Skeletal muscle satellite cell (primary cell): ENCODE results near the gene RASA1. TPM values are rescaled to one million over a fixed set of nuclear protein-coding genes. Genes with fewer than 3 reads are reported as not detected.

Source experiments
- H3K27me3 ChIP-seq: 2 replicates; pipeline ENCODE4 v1.7.0; 2013; ENCODE audit warnings: low read length; ENCODE audit not compliant: control insufficient read depth, insufficient read depth
- H3K36me3 ChIP-seq: 2 replicates; pipeline ENCODE4 v1.7.0; 2013; ENCODE audit warnings: mild to moderate bottlenecking, control low read depth, low read length; ENCODE audit not compliant: insufficient read depth
- H3K4me1 ChIP-seq: 2 replicates; pipeline ENCODE4 v1.7.0; 2013; ENCODE audit warnings: low read length; ENCODE audit not compliant: control insufficient read depth, insufficient read depth
- H3K4me2 ChIP-seq: 2 replicates; pipeline ENCODE4 v1.7.0; 2013; ENCODE audit warnings: mild to moderate bottlenecking, low read length
- H3K4me3 ChIP-seq: 2 replicates; pipeline ENCODE4 v1.7.0; 2013; ENCODE audit warnings: low read length
- H3K9ac ChIP-seq: 2 replicates; pipeline ENCODE4 v1.7.0; 2013; ENCODE audit warnings: mild to moderate bottlenecking, low read depth, low read length, moderate library complexity
- H3K9me3 ChIP-seq: replicated peaks from 2 replicates; pipeline ENCODE4 v1.7.0; 2013; ENCODE audit warnings: mild to moderate bottlenecking, control low read depth, low read length
- small RNA-seq: library from RNA; depleted of rRNA; stranded (forward); fragments of <200 nt; gene quantifications from one replicate; pipeline ENCODE3, GENCODE V24; 2012

The RASA1 gene

GRCh38 chr5:87430863-87431457 lies 163.3 kb downstream of the RASA1 start:
- Histone ChIP-seq H3K4me1 (no peaks in the 10 kb centered on the region), H3K36me3 (no peaks in the 10 kb centered on the region)

GRCh38 chr5:87432460-87432859 lies 164.8 kb downstream of the RASA1 start:
- Histone ChIP-seq H3K9ac (no peak overlapping the region), H3K4me1 (no peaks in the 10 kb centered on the region)

More at GRCh38 chr5:87430863-87431457, 163.3 kb downstream of the RASA1 start:
- Histone ChIP-seq H3K27me3 (peaks cover 8% of the 10 kb centered on the region), H3K4me3 (no peak overlapping the region), H3K9me3 (no peaks in the 10 kb centered on the region), H3K4me2 (no peak overlapping the region), H3K9ac (no peak overlapping the region)

GRCh38 chr5:87433945-87434344 lies 166.3 kb downstream of the RASA1 start:
- Histone ChIP-seq H3K4me1 (no peaks in the 10 kb centered on the region), H3K4me3 (no peak overlapping the region), H3K36me3 (no peaks in the 10 kb centered on the region), H3K27me3 (peaks cover 10% of the 10 kb centered on the region), H3K9ac (no peak overlapping the region), H3K4me2 (no peak overlapping the region), H3K9me3 (no peaks in the 10 kb centered on the region)

More at GRCh38 chr5:87432460-87432859, 164.8 kb downstream of the RASA1 start:
- no peak overlapping the region for H3K4me2 ChIP-seq
- no peaks in the 10 kb centered on the region for H3K9me3 ChIP-seq
- H3K36me3 ChIP-seq: no peaks in the 10 kb centered on the region
- H3K27me3 ChIP-seq: peaks cover 8% of the 10 kb centered on the region
- H3K4me3 ChIP-seq: no peak overlapping the region

- Histone ChIP-seq H3K9ac (no peak overlapping the region), H3K4me3 (no peak overlapping the region), H3K9me3 (no peaks in the 10 kb centered on the region), H3K4me2 (no peak overlapping the region), H3K4me1 (no peaks in the 10 kb centered on the region), H3K36me3 (no peaks in the 10 kb centered on the region), H3K27me3 (peaks cover 10% of the 10 kb centered on the region)
Measured at GRCh38 chr5:87434461-87434860, 166.8 kb downstream of the RASA1 start.

GRCh38 chr5:87435144-87435694 lies 167.5 kb downstream of the RASA1 start:
- Histone ChIP-seq H3K9me3 (no peaks in the 10 kb centered on the region), H3K9ac (no peak overlapping the region), H3K36me3 (no peaks in the 10 kb centered on the region), H3K4me1 (no peaks in the 10 kb centered on the region), H3K4me3 (no peak overlapping the region), H3K27me3 (peaks cover 10% of the 10 kb centered on the region), H3K4me2 (no peak overlapping the region)

- Histone ChIP-seq H3K9ac (no peak overlapping the region), H3K4me3 (no peak overlapping the region), H3K27me3 (peaks cover 2% of the 10 kb centered on the region), H3K4me1 (no peaks in the 10 kb centered on the region), H3K36me3 (no peaks in the 10 kb centered on the region), H3K9me3 (no peaks in the 10 kb centered on the region), H3K4me2 (no peak overlapping the region)
Measured at GRCh38 chr5:87437724-87438123, 170.0 kb downstream of the RASA1 start.

- H3K9me3 ChIP-seq: no peaks in the 10 kb centered on the region
- H3K4me2 ChIP-seq: no peak overlapping the region
- H3K27me3 ChIP-seq: peaks cover 2% of the 10 kb centered on the region
- H3K9ac ChIP-seq: no peak overlapping the region
- no peaks in the 10 kb centered on the region for H3K4me1 ChIP-seq
- H3K4me3 ChIP-seq: no peak overlapping the region
- no peaks in the 10 kb centered on the region for H3K36me3 ChIP-seq
Measured at GRCh38 chr5:87438231-87438630, 170.5 kb downstream of the RASA1 start.

Small RNA genes within 50 kb of the gene (small RNA-seq; reads per million reads assigned to genes)
- not detected for gene RN7SL629P
- gene RNU6-606P: not detected
- gene RNU6-727P: not detected
